ENCODE measurements around the gene TRIO.

Gene TRIO

GRCh38 chr5:14108170-14108996 is 34.8 kb upstream of the TRIO start:
- DNase-seq (ENCODE audit: low read depth, low spot score) = peak; percentile 40
- TF ChIP-seq EZH2 (IDR thresholded peaks at IDR 0.05) (no peak), FOXP2 (optimal IDR thresholded peaks at IDR 0.05; ENCODE audit: control extremely low read depth, extremely low read length, insufficient read depth) (no peak), POLR2AphosphoS5 (IDR thresholded peaks at IDR 0.05; ENCODE audit: borderline replicate concordance, low read depth, low read length) (no peak)
- Histone ChIP-seq H3K27ac (no peak overlapping the region), H3K9me3 (ENCODE audit: low read depth, low read length) (no peaks in the 10 kb centered on the region), H3K9ac (ENCODE audit: insufficient read length) (no peak overlapping the region), H3K36me3 (ENCODE audit: insufficient read depth, low read length) (no peaks in the 10 kb centered on the region), H3K4me3 (peak overlapping the region; percentile 40)

- TF ChIP-seq EZH2 (IDR thresholded peaks at IDR 0.05) (no peak), FOXP2 (optimal IDR thresholded peaks at IDR 0.05; ENCODE audit: control extremely low read depth, extremely low read length, insufficient read depth) (no peak), POLR2AphosphoS5 (IDR thresholded peaks at IDR 0.05; ENCODE audit: borderline replicate concordance, low read depth, low read length) (no peak)
- Histone ChIP-seq H3K9ac (ENCODE audit: insufficient read length) (no peak overlapping the region), H3K9me3 (ENCODE audit: low read depth, low read length) (no peaks in the 10 kb centered on the region), H3K27ac (no peak overlapping the region), H3K4me3 (no peak overlapping the region; the same call in 1 of the 2 replicates), H3K36me3 (ENCODE audit: insufficient read depth, low read length) (no peaks in the 10 kb centered on the region)
- DNase-seq (ENCODE audit: low read depth, low spot score) = no peak
These were observed 33.9 kb upstream of the TRIO start for GRCh38 chr5:14109041-14109747.

DNA sequence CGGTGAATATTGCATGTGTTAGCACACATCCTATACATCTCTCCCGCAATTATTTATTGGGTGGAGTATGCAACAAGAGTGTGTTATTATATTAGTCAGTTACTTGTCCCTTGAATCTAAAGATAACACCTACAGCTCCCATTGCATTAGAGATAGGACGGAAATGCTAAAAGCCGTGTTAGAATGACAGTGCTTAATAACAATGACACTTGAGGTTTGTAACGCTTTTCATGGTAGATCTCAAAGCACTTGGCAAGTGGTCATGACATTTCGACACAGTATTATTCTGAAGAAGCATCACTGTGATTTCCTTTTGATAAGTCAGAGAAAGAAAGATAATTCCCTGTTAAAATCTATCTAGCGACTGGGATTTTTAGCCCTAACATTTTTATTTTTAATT is 33.4 kb upstream of the TRIO start:
- Histone ChIP-seq H3K36me3 (ENCODE audit: insufficient read depth, low read length) (no peaks in the 10 kb centered on the region), H3K9me3 (ENCODE audit: low read depth, low read length) (no peaks in the 10 kb centered on the region), H3K9ac (ENCODE audit: insufficient read length) (no peak overlapping the region), H3K27ac (no peak overlapping the region), H3K4me3 (no peak overlapping the region)
- TF ChIP-seq FOXP2 (optimal IDR thresholded peaks at IDR 0.05; ENCODE audit: control extremely low read depth, extremely low read length, insufficient read depth) = no peak
- no peak for TF ChIP-seq EZH2 (IDR thresholded peaks at IDR 0.05)
- DNase-seq (ENCODE audit: low read depth, low spot score) = no peak

DNA sequence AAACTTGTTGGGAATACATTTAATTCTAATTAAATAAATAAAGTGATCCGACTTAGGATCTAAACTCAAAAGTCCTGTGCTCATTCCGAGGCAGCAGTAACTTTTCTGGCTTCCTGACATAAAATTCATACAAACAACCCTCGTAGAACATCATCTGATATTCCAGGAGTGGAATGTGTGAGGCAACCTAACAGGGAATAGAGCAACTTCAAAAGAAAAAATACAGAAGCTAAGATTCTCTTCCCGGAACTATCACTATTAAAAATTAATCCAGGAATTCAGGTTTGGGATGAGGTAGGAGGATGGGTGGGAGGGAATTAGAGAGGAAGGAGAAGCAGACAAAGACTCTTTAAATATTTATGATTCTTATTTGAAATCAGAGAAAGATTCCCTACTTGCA is 32.9 kb upstream of the TRIO start:
- no peak for DNase-seq (ENCODE audit: low read depth, low spot score)
- H3K9ac ChIP-seq (ENCODE audit: insufficient read length) = no peak overlapping the region
- H3K9me3 ChIP-seq (ENCODE audit: low read depth, low read length) = no peaks in the 10 kb centered on the region
- no peaks in the 10 kb centered on the region for H3K36me3 ChIP-seq (ENCODE audit: insufficient read depth, low read length)
- H3K4me3 ChIP-seq = no peak overlapping the region
- TF ChIP-seq FOXP2 (optimal IDR thresholded peaks at IDR 0.05; ENCODE audit: control extremely low read depth, extremely low read length, insufficient read depth) (no peak), EZH2 (IDR thresholded peaks at IDR 0.05) (no peak), POLR2AphosphoS5 (IDR thresholded peaks at IDR 0.05; ENCODE audit: borderline replicate concordance, low read depth, low read length) (no peak)
- no peak overlapping the region for H3K27ac ChIP-seq

DNA sequence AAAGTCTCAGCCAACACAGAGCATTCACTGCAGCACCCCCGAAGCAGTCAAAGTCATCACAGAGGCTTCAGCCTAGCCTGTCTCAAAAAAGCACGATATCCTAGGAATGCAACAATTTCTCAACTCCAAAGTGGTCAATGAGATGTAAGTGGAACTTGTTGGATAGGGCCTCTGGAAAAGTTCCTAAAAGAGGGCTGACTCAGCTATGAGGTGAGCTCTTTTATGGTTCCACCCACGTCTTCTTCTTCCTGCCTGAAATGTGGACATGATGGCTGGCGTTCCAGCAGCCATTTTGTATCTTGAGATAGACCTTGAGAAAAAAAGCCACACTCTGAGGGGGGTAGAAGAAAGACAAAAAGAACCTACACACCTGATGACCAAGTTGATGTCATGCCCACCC is 32.5 kb upstream of the TRIO start:
- Histone ChIP-seq H3K9ac (ENCODE audit: insufficient read length) (no peak overlapping the region), H3K36me3 (ENCODE audit: insufficient read depth, low read length) (no peaks in the 10 kb centered on the region), H3K9me3 (ENCODE audit: low read depth, low read length) (no peaks in the 10 kb centered on the region), H3K27ac (no peak overlapping the region), H3K4me3 (no peak overlapping the region)
- TF ChIP-seq POLR2AphosphoS5 (IDR thresholded peaks at IDR 0.05; ENCODE audit: borderline replicate concordance, low read depth, low read length) (no peak), FOXP2 (optimal IDR thresholded peaks at IDR 0.05; ENCODE audit: control extremely low read depth, extremely low read length, insufficient read depth) (no peak), EZH2 (IDR thresholded peaks at IDR 0.05) (no peak)
- DNase-seq (ENCODE audit: low read depth, low spot score) = no peak

DNA sequence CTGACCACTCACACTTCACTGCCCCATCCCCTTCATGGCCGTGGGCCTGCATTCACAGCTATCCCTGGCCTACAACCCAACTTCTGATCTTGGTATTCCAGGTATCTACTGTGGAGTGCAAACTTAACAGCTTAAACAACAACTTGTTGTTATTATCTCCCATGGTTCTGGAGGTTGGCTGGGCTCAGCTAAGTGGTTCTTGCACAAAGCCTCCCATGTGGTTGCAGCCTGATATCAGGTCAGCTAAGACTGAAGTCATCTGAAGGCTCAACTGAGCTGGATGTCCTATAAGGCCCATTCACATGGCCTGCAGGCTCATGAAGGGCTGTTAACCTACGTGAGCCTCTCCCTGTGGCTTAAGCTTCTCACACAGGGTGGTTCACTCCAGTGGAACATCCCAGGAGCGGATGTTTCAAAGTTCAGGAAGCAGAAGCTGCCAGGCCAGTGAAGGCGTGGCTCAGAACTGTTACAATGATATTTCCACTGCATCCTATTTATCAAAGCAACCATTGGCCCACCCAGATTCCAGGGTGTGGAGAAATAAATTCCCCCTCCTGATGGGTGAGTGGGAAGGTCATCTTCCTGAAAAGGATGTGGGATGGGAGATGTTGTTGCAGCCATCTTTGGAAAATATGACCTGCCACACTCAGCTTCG is 30.0 kb upstream of the TRIO start:
- H3K27ac ChIP-seq = no peak overlapping the region
- TF ChIP-seq EZH2 (IDR thresholded peaks at IDR 0.05) = no peak
- no peak for TF ChIP-seq FOXP2 (optimal IDR thresholded peaks at IDR 0.05; ENCODE audit: control extremely low read depth, extremely low read length, insufficient read depth)
- TF ChIP-seq POLR2AphosphoS5 (IDR thresholded peaks at IDR 0.05; ENCODE audit: borderline replicate concordance, low read depth, low read length) = no peak
- no peak overlapping the region for H3K4me3 ChIP-seq
- no peak for DNase-seq (ENCODE audit: low read depth, low spot score)
- H3K36me3 ChIP-seq (ENCODE audit: insufficient read depth, low read length) = no peaks in the 10 kb centered on the region
- no peaks in the 10 kb centered on the region for H3K9me3 ChIP-seq (ENCODE audit: low read depth, low read length)
- H3K9ac ChIP-seq (ENCODE audit: insufficient read length) = no peak overlapping the region

DNA sequence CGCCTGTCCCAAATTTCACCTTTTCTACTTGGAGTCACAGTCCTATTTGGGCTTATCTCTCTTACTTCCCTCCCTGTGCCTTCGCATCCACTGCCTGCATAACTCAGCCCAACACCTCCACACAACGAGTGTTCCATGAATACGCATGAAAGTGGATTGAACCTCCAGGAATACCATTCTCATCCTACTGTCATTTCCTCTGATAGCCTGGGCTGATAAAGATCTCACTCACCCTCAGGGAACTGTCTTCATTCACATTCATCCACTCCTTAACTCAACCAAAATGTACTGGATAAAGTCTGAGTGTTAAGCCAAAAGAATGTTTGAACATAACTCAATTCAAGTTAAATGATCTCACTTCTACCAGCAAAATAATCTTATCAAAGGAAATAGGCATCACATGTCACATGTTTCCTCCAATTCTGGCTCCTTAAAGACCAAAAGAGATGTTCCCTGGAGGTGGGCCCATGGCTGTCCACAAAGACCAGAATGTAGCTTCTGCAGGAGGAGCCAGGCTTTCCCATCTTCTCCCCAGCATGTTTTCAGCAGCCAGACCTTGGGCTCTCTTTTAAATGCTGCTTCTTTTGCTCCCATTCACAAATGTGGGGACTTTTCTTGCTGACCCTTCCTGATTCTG is 28.4 kb upstream of the TRIO start:
- no peak overlapping the region for H3K9ac ChIP-seq (ENCODE audit: insufficient read length)
- H3K9me3 ChIP-seq (ENCODE audit: low read depth, low read length) = no peaks in the 10 kb centered on the region
- H3K27ac ChIP-seq = no peak overlapping the region
- no peak overlapping the region for H3K4me3 ChIP-seq
- TF ChIP-seq FOXP2 (optimal IDR thresholded peaks at IDR 0.05; ENCODE audit: control extremely low read depth, extremely low read length, insufficient read depth) = no peak
- TF ChIP-seq EZH2 (IDR thresholded peaks at IDR 0.05) = no peak
- TF ChIP-seq POLR2AphosphoS5 (IDR thresholded peaks at IDR 0.05; ENCODE audit: borderline replicate concordance, low read depth, low read length) = no peak
- DNase-seq (ENCODE audit: low read depth, low spot score) = no peak
- H3K36me3 ChIP-seq (ENCODE audit: insufficient read depth, low read length) = no peaks in the 10 kb centered on the region
